Measurements from ENCODE around the gene MAGI3. TPM values are rescaled to one million over a fixed set of nuclear protein-coding genes. Genes with fewer than 3 reads are reported as not detected.

Gene MAGI3
- polyA plus RNA-seq, 4 donors = 6.8 to 39.4 (median 12.8) TPM

DNA sequence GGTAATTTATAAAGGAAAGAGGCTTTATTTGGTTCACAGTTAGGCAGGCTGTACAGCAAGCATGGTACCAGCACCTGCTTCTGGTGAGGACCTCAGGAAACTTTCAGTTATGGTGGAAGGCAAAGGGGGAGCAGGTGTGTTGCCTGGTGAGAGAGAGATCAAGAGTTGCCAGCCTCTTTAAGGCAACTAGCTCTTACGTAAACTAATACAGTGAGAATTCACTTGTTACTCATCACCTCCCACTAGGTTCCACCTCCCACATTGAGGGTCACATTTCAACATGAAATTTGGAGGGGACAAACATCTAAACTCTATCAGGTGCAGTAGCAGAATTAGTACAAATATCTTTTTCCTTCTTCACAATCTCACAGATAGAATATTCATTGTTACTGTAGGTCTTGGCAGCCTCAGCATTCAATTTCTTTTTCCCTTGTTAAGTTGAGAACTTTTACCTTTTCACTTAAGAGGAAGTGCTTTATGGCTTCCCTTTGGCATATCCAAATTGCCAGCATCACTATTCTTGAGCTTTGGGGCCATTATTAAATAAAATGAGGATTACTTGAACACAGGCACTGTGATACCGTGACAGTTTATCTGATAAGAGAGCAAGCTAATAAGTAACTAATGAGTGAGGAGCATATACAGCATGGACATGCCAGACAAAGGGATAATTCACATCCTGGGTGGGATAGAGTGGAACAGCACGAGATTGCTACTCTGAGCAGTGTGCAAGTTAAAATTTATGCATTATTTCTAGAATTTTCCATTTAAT is 48.4 kb downstream of the MAGI3 start:
- 43 to 72% (median 43%) methylated on average over 3 of the region's 3 CpGs for WGBS, 3 donors
- Histone ChIP-seq H3K4me1 (ENCODE audit: control insufficient read depth in 3 of 3, insufficient read depth in 2 of 3, low read depth in 1 of 3, low read length in 2 of 3) (peaks cover 0 to 3% (median 3%) of the 10 kb centered on the region in 3 donors), H3K9me3 (ENCODE audit: control insufficient read depth in 2 of 2, insufficient read depth in 1 of 2, low read depth in 1 of 2, low read length in 1 of 2) (no peaks in the 10 kb centered on the region), H3K36me3 (ENCODE audit: control insufficient read depth in 3 of 3, insufficient read depth in 2 of 3, low read depth in 1 of 3, low read length in 3 of 3) (no peaks in the 10 kb centered on the region), H3K4me3 (ENCODE audit: low read depth in 1 of 3, low read length in 3 of 3) (no peak overlapping the region), H3K27ac (ENCODE audit: low read depth in 1 of 3, low read length in 2 of 3) (peak overlapping the region in 2 of 3 donors; percentile 8 to 14), H3K27me3 (ENCODE audit: control insufficient read depth in 3 of 3, insufficient read depth in 3 of 3, low read length in 3 of 3) (no peaks in the 10 kb centered on the region)
- peak in 1 of 2 donors; percentile 13 for DNase-seq
- FAIRE-seq = no peak

DNA sequence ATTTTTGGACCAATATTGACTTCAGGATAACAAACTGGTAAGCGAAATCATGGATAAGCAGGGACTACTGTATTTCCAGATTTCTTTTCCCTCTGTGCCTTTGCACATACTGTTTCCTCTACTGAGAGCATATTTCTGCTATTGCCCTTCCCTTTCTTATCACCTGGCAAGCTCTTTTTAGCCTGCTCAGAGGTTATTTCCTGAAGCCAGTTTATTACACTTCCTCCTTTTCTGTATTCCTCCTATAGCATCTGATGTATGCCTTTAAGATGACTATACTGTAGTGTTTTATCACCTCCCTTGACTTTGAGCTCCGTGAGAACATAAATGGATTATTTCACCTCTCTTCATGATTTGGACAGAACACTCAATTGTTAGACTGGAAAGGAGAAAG is 49.0 kb downstream of the MAGI3 start:
- no peak for FAIRE-seq
- peak overlapping the region in 1 of 3 donors; percentile 8 for H3K27ac ChIP-seq (ENCODE audit: low read depth in 1 of 3, low read length in 2 of 3)
- peak; percentile 40 to 78 for DNase-seq
- no peak overlapping the region for H3K4me3 ChIP-seq (ENCODE audit: low read depth in 1 of 3, low read length in 3 of 3)
- no peaks in the 10 kb centered on the region for H3K36me3 ChIP-seq (ENCODE audit: control insufficient read depth in 3 of 3, insufficient read depth in 2 of 3, low read depth in 1 of 3, low read length in 3 of 3)
- H3K9me3 ChIP-seq (ENCODE audit: control insufficient read depth in 2 of 2, insufficient read depth in 1 of 2, low read depth in 1 of 2, low read length in 1 of 2) = peaks cover 0 to 6% of the 10 kb centered on the region in 2 donors
- H3K4me1 ChIP-seq (ENCODE audit: control insufficient read depth in 3 of 3, insufficient read depth in 2 of 3, low read depth in 1 of 3, low read length in 2 of 3) = peaks cover 0 to 3% (median 0%) of the 10 kb centered on the region in 3 donors
- 48 to 70% (median 63%) methylated on average over 2 of the region's 2 CpGs for WGBS, 3 donors
- H3K27me3 ChIP-seq (ENCODE audit: control insufficient read depth in 3 of 3, insufficient read depth in 3 of 3, low read length in 3 of 3) = no peaks in the 10 kb centered on the region

DNA sequence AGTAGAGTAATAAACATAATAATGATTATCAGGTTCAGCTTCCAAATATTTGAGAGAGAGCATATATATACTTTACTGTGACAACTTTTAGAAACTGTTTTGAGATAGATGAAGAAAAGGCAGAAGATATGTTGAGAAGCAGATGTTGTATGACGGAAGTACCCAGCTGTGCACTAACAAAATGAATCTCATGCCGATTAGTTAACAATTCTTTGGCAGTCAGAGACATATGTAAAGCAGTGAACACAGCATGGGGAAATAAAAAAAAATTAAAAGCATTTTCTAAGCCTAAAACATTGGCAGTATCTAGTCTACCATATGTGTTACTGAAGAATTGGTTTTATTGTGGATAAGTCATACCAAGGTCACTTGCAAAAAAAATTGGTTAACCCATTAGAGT is 51.8 kb downstream of the MAGI3 start:
- WGBS, 3 donors = 73 to 90% (median 89%) methylated on average over 2 of the region's 2 CpGs
- FAIRE-seq (no peak), DNase-seq (no peak)
- peaks cover 0 to 14% of the 10 kb centered on the region in 2 donors for H3K9me3 ChIP-seq (ENCODE audit: control insufficient read depth in 2 of 2, insufficient read depth in 1 of 2, low read depth in 1 of 2, low read length in 1 of 2)
- no peak overlapping the region for H3K4me3 ChIP-seq (ENCODE audit: low read depth in 1 of 3, low read length in 3 of 3)
- peaks cover 0 to 3% (median 0%) of the 10 kb centered on the region in 3 donors for H3K4me1 ChIP-seq (ENCODE audit: control insufficient read depth in 3 of 3, insufficient read depth in 2 of 3, low read depth in 1 of 3, low read length in 2 of 3)
- H3K27me3 ChIP-seq (ENCODE audit: control insufficient read depth in 3 of 3, insufficient read depth in 3 of 3, low read length in 3 of 3) = no peaks in the 10 kb centered on the region
- no peak overlapping the region for H3K27ac ChIP-seq (ENCODE audit: low read depth in 1 of 3, low read length in 2 of 3)
- no peaks in the 10 kb centered on the region for H3K36me3 ChIP-seq (ENCODE audit: control insufficient read depth in 3 of 3, insufficient read depth in 2 of 3, low read depth in 1 of 3, low read length in 3 of 3)

- no peak overlapping the region for H3K27ac ChIP-seq (ENCODE audit: low read depth in 1 of 3, low read length in 2 of 3)
- H3K27me3 ChIP-seq (ENCODE audit: control insufficient read depth in 3 of 3, insufficient read depth in 3 of 3, low read length in 3 of 3) = no peaks in the 10 kb centered on the region
- H3K9me3 ChIP-seq (ENCODE audit: control insufficient read depth in 2 of 2, insufficient read depth in 1 of 2, low read depth in 1 of 2, low read length in 1 of 2) = peaks cover 0 to 14% of the 10 kb centered on the region in 2 donors
- H3K4me1 ChIP-seq (ENCODE audit: control insufficient read depth in 3 of 3, insufficient read depth in 2 of 3, low read depth in 1 of 3, low read length in 2 of 3) = no peaks in the 10 kb centered on the region
- DNase-seq (no peak), FAIRE-seq (no peak)
- no peak overlapping the region for H3K4me3 ChIP-seq (ENCODE audit: low read depth in 1 of 3, low read length in 3 of 3)
- H3K36me3 ChIP-seq (ENCODE audit: control insufficient read depth in 3 of 3, insufficient read depth in 2 of 3, low read depth in 1 of 3, low read length in 3 of 3) = no peaks in the 10 kb centered on the region
Measured at GRCh38 chr1:113444857-113445256, 54.5 kb downstream of the MAGI3 start.

DNA sequence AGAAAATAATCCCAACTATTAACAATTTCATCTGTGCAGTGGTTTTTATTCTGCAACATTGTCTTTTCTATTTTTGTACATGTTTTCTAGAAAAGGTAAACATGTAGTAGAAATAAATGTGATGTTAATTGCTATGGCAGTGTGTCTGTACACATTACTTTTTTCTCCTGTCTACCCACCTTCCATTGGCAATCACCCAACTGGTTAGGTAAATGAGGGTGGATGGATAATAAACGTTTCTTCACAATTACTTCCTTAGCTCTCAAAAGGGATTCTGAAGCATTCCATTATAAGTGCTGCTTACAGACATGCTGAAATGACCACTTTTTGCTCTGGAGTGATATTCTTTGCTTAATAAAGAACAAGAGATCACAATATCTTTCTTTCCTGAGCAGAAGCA is 61.4 kb downstream of the MAGI3 start:
- Histone ChIP-seq H3K27ac (ENCODE audit: low read depth in 1 of 3, low read length in 2 of 3) (no peak overlapping the region), H3K27me3 (ENCODE audit: control insufficient read depth in 3 of 3, insufficient read depth in 3 of 3, low read length in 3 of 3) (no peaks in the 10 kb centered on the region), H3K4me1 (ENCODE audit: control insufficient read depth in 3 of 3, insufficient read depth in 2 of 3, low read depth in 1 of 3, low read length in 2 of 3) (no peaks in the 10 kb centered on the region), H3K4me3 (ENCODE audit: low read depth in 1 of 3, low read length in 3 of 3) (no peak overlapping the region), H3K9me3 (ENCODE audit: control insufficient read depth in 2 of 2, insufficient read depth in 1 of 2, low read depth in 1 of 2, low read length in 1 of 2) (no peaks in the 10 kb centered on the region), H3K36me3 (ENCODE audit: control insufficient read depth in 3 of 3, insufficient read depth in 2 of 3, low read depth in 1 of 3, low read length in 3 of 3) (no peaks in the 10 kb centered on the region)
- peak; percentile 43 to 47 for DNase-seq
- 0 to 15% (median 0%) methylated on average over 1 of the region's 1 CpG for WGBS, 3 donors
- no peak for FAIRE-seq

GRCh38 chr1:113452921-113453770 is 62.8 kb downstream of the MAGI3 start:
- peak; percentile 40 to 55 for DNase-seq
- no peak for FAIRE-seq
- no peaks in the 10 kb centered on the region for H3K36me3 ChIP-seq (ENCODE audit: control insufficient read depth in 3 of 3, insufficient read depth in 2 of 3, low read depth in 1 of 3, low read length in 3 of 3)
- no peaks in the 10 kb centered on the region for H3K9me3 ChIP-seq (ENCODE audit: control insufficient read depth in 2 of 2, insufficient read depth in 1 of 2, low read depth in 1 of 2, low read length in 1 of 2)
- no peaks in the 10 kb centered on the region for H3K4me1 ChIP-seq (ENCODE audit: control insufficient read depth in 3 of 3, insufficient read depth in 2 of 3, low read depth in 1 of 3, low read length in 2 of 3)
- no peaks in the 10 kb centered on the region for H3K27me3 ChIP-seq (ENCODE audit: control insufficient read depth in 3 of 3, insufficient read depth in 3 of 3, low read length in 3 of 3)
- no peak overlapping the region for H3K27ac ChIP-seq (ENCODE audit: low read depth in 1 of 3, low read length in 2 of 3)
- no peak overlapping the region for H3K4me3 ChIP-seq (ENCODE audit: low read depth in 1 of 3, low read length in 3 of 3)
- 46 to 58% (median 53%) methylated on average over 2 of the region's 2 CpGs for WGBS, 3 donors

DNA sequence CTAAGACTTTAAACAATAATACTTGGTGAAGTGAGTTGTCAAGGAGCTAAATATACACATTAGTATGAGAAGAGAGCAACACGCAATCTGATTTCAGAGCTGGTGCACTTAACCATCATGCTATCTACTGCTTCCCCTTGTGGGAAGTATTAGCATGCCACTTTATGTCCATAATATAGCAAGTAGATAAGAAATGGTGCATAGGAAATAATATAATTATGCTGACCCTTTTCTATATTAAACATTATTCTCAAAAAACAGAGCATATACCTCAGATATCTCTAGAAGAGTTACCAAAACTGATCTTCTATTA is 63.4 kb downstream of the MAGI3 start:
- H3K27me3 ChIP-seq (ENCODE audit: control insufficient read depth in 3 of 3, insufficient read depth in 3 of 3, low read length in 3 of 3) = no peaks in the 10 kb centered on the region
- no peaks in the 10 kb centered on the region for H3K36me3 ChIP-seq (ENCODE audit: control insufficient read depth in 3 of 3, insufficient read depth in 2 of 3, low read depth in 1 of 3, low read length in 3 of 3)
- no peak for DNase-seq
- H3K9me3 ChIP-seq (ENCODE audit: control insufficient read depth in 2 of 2, insufficient read depth in 1 of 2, low read depth in 1 of 2, low read length in 1 of 2) = no peaks in the 10 kb centered on the region
- H3K4me1 ChIP-seq (ENCODE audit: control insufficient read depth in 3 of 3, insufficient read depth in 2 of 3, low read depth in 1 of 3, low read length in 2 of 3) = no peaks in the 10 kb centered on the region
- FAIRE-seq = peak; percentile 15
- WGBS, 3 donors = 75 to 93% (median 92%) methylated on average over 1 of the region's 1 CpG
- H3K27ac ChIP-seq (ENCODE audit: low read depth in 1 of 3, low read length in 2 of 3) = no peak overlapping the region
- H3K4me3 ChIP-seq (ENCODE audit: low read depth in 1 of 3, low read length in 3 of 3) = no peak overlapping the region

DNA sequence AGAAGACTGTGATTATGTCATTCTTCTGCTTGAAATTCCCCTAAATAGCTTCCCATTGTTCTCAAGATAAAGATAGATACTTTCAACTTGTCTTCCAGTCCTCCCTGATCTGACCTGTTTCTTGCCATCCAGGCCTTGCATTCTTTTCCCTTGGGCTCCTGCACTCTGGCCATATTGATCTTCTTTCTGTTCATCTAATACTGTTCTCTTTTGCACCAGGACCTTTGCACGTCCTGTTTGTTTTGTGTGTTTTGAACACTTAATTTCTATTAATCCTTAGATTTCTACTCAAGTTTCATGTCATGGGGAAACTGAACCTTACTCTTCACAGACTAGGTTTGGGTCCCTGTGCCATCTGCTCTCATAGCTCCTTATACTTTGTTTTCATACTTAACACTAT is 65.1 kb downstream of the MAGI3 start:
- WGBS, 3 donors = 91 to 100% (median 96%) methylated on average over 1 of the region's 1 CpG
- Histone ChIP-seq H3K27ac (ENCODE audit: low read depth in 1 of 3, low read length in 2 of 3) (no peak overlapping the region), H3K4me3 (ENCODE audit: low read depth in 1 of 3, low read length in 3 of 3) (no peak overlapping the region), H3K9me3 (ENCODE audit: control insufficient read depth in 2 of 2, insufficient read depth in 1 of 2, low read depth in 1 of 2, low read length in 1 of 2) (no peaks in the 10 kb centered on the region), H3K36me3 (ENCODE audit: control insufficient read depth in 3 of 3, insufficient read depth in 2 of 3, low read depth in 1 of 3, low read length in 3 of 3) (no peaks in the 10 kb centered on the region), H3K4me1 (ENCODE audit: control insufficient read depth in 3 of 3, insufficient read depth in 2 of 3, low read depth in 1 of 3, low read length in 2 of 3) (no peaks in the 10 kb centered on the region), H3K27me3 (ENCODE audit: control insufficient read depth in 3 of 3, insufficient read depth in 3 of 3, low read length in 3 of 3) (no peaks in the 10 kb centered on the region)
- no peak for FAIRE-seq
- DNase-seq = no peak
